Duodenal mucosa (tissue), 2 donors: ENCODE data around the gene GMDS.

ENCODE experiments used
- H3K27ac ChIP-seq: one replicate; pipeline ENCODE4 v1.7.0; 2013; ENCODE audit warnings: low read depth, low read length
- H3K27me3 ChIP-seq, 2 donors: one replicate each; pipeline ENCODE4 v1.7.0; 2013; ENCODE audit warnings: low read length in 2 of 2, control low read depth in 1 of 2; ENCODE audit not compliant: insufficient read depth in 2 of 2, control insufficient read depth in 1 of 2
- H3K36me3 ChIP-seq, 2 donors: one replicate each; pipeline ENCODE4 v1.7.0; 2013; ENCODE audit warnings: low read length in 2 of 2, control low read depth in 1 of 2; ENCODE audit not compliant: insufficient read depth in 2 of 2, control insufficient read depth in 1 of 2
- H3K4me1 ChIP-seq, 2 donors: one replicate each; pipeline ENCODE4 v1.7.0; 2013; ENCODE audit warnings: low read length in 2 of 2, control low read depth in 1 of 2; ENCODE audit not compliant: insufficient read depth in 2 of 2, control insufficient read depth in 1 of 2
- H3K4me3 ChIP-seq, 2 donors: one replicate each; pipeline ENCODE4 v1.7.0; 2013; ENCODE audit warnings: low read length in 2 of 2, low read depth in 1 of 2
- H3K9ac ChIP-seq, 2 donors: one replicate each; pipeline ENCODE4 v1.7.0; 2013; ENCODE audit warnings: low read length in 2 of 2, low read depth in 1 of 2
- H3K9me3 ChIP-seq, 2 donors: one replicate each; pipeline ENCODE4 v1.7.0; 2013; ENCODE audit warnings: low read length in 2 of 2, control low read depth in 1 of 2; ENCODE audit not compliant: control insufficient read depth in 1 of 2

GMDS gene

DNA sequence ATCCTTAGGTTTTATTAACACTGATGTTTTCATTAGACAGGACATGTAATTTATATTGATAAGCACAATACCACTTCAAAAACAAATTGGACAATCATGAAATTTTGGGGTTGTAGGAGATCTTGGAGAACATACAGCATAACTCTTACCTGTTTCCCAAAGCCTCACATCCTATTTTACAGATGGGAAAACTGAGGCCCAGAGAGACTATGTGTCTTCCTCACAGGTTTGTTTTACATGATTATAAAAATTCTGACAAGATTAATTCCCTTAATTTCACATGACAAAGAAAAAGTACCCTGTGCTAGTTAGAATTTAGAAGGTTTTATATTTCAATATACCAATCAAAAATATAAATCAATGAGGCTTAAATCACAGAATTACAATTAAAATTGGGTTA is 145.5 kb downstream of the GMDS start:
- H3K36me3 ChIP-seq: peaks cover 0 to 4% of the 10 kb centered on the region in 2 donors
- no peak overlapping the region for H3K27ac ChIP-seq
- H3K9ac ChIP-seq: no peak overlapping the region
- no peak overlapping the region for H3K4me3 ChIP-seq
- H3K4me1 ChIP-seq: peaks cover 3 to 9% of the 10 kb centered on the region in 2 donors
- no peaks in the 10 kb centered on the region for H3K9me3 ChIP-seq
- no peaks in the 10 kb centered on the region for H3K27me3 ChIP-seq

DNA sequence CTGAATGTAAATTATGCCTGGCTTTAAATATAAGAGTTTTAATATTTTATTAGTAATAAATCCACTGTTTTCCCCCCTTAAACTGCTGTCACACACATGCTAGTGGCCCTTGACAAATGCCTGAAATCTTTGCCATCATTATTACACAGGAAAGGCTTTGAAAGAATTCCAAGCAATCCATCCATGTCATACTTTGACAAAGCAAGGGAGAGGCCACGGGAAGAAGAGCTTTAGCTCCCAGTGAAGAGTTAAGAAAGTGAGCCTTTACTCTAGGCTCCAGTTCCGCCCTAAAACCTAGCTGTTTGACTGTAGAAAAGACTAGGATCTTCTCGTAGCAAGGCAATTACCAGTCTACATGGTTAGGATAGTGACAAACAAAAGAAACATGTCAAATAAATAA is 147.9 kb downstream of the GMDS start:
- Histone ChIP-seq H3K9ac (no peak overlapping the region), H3K36me3 (no peaks in the 10 kb centered on the region), H3K4me1 (no peaks in the 10 kb centered on the region), H3K27me3 (no peaks in the 10 kb centered on the region), H3K9me3 (no peaks in the 10 kb centered on the region), H3K27ac (no peak overlapping the region), H3K4me3 (no peak overlapping the region)

DNA sequence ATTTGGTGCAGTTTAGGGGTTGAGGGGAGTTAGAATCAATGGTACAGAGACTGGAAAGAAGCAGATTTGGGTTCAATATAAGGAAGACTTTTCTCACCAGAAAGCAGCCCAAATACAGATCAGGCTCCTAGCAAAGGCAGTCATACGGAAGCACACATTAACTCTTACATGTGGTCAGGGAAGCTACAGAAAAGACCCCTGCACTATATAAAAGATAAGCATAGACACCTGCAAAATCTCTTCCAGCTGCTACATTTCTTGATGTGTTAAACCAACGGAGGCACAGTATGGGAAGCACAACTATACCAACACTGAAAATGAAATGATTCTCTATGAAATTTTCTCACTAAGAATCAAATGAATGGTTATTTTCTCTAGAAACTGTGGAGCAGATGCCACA is 150.8 kb downstream of the GMDS start:
- H3K4me1 ChIP-seq: no peaks in the 10 kb centered on the region
- H3K4me3 ChIP-seq: no peak overlapping the region
- H3K36me3 ChIP-seq: no peaks in the 10 kb centered on the region
- H3K27me3 ChIP-seq: no peaks in the 10 kb centered on the region
- no peak overlapping the region for H3K9ac ChIP-seq
- H3K9me3 ChIP-seq: no peaks in the 10 kb centered on the region
- H3K27ac ChIP-seq: no peak overlapping the region

DNA sequence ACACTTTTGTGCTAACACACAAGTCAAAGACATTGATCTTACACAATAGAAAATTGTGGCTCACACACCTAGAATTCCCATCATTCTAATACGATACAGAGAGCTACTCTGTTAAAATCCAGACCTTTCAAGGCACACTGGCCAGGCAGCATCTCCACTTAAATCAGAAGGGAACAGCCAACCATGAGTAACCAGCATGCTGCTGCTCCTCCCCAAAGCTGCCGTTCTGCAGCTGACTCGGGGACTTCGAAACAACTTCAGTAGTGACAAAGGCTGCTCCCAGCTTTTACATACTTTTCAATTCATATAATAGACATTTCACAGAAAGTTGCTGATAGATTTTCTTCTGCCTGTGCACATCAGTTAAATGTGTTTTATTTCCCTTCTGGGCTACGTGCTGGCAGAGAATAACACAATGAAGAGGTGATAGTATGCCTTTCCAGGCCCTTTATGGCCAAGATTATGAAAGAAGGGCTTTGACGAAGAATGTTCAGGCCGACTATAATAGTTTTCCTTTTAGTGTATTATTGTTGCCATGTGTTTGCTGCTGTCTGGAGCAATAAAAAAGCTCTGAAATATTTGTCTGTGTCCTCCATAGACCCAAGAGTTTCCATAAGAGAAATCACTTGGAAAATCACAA is 159.0 kb downstream of the GMDS start:
- no peaks in the 10 kb centered on the region for H3K9me3 ChIP-seq
- no peak overlapping the region for H3K9ac ChIP-seq
- H3K27me3 ChIP-seq: no peaks in the 10 kb centered on the region
- H3K4me1 ChIP-seq: no peaks in the 10 kb centered on the region
- no peaks in the 10 kb centered on the region for H3K36me3 ChIP-seq
- no peak overlapping the region for H3K27ac ChIP-seq
- no peak overlapping the region for H3K4me3 ChIP-seq

DNA sequence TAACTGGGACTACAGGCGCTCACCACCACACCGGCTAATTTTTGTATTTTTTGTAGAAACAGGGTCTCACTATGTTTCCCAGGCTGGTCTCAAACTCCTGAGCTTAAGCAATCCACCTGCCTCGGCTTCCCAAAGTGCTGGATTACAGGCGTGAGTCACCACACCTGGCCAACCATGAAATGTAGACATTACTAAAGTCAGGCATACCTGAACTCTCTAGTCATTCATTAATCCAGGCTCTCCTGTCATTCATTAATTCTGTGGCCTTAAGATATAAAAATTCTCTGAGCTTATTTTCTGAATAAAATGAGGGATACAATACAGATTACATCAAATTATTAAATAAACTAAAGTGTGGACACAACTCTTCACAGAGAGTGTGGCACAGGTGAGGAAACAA is 159.7 kb downstream of the GMDS start:
- Histone ChIP-seq H3K4me1 (no peaks in the 10 kb centered on the region), H3K27ac (no peak overlapping the region), H3K27me3 (no peaks in the 10 kb centered on the region), H3K9me3 (no peaks in the 10 kb centered on the region), H3K36me3 (peaks cover under 1% of the 10 kb centered on the region in 2 donors), H3K4me3 (no peak overlapping the region), H3K9ac (no peak overlapping the region)

DNA sequence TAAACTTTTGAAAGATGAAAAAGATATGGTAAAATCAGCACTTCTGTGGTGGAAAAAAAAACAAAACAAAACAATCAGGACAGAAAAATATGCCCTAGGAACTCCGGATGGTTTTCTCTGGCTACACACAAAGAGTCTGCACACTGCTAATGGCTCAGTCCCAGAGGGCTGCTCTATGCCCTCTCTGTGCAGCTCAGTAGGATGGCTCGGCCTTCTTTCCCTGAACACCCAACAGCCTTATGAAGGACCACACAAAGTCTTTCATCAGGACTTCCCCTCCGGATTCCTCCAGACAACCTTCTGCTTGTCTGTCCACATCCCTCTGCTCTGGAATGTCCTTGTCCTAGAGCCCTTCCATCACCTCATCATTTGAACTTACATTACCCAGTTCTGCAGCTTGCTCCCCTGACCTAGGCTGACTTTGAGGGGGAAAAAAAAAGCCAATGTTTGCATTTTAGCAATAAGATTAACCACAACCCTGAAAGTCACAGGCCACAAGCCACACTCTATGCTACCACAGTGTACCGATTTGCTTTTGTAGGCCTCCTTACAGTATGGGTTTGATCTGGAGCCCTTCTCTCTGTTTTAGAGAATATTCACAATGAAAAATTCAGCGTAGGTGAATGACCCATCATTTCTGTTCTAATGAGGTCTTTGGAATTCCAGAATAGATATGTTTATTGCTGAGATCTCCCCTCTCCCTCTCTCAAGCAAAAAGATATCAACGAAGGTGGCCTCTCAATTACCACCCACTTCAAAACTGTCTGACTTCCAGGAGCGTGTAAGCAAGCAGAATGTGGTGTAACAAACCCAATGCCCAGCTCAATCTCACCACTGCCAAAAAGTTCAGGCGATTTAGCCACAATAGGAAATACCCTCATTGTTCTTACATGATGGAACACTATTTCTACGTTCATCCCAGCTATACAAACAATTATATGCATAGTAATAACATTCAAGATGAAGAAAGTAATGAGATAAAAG is 164.0 kb downstream of the GMDS start:
- Histone ChIP-seq H3K9me3 (no peaks in the 10 kb centered on the region), H3K36me3 (peaks cover 5 to 6% of the 10 kb centered on the region in 2 donors), H3K4me1 (no peaks in the 10 kb centered on the region), H3K4me3 (no peak overlapping the region), H3K27ac (no peak overlapping the region), H3K27me3 (no peaks in the 10 kb centered on the region), H3K9ac (no peak overlapping the region)

DNA sequence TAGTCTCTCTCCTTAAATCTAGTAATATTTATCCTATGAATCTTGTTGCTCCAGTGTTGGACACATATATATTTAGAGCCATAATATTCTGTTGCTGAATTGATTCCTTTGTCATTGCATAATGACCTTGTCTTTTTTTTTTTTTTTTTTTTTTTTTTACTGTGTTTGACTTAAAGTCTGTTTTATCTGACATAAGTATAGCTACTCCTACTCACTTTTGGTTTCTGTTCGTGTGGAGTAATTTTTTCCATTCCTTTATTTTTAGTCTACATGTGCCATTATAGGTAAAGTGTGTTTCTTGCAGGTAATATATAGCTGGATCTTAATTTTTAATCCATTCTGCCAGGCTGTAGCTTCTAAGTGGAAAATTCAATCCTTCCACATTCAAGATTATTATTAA is 166.5 kb downstream of the GMDS start:
- Histone ChIP-seq H3K36me3 (peaks cover 5 to 6% of the 10 kb centered on the region in 2 donors), H3K9ac (no peak overlapping the region), H3K27ac (no peak overlapping the region), H3K27me3 (no peaks in the 10 kb centered on the region), H3K4me3 (no peak overlapping the region), H3K4me1 (no peaks in the 10 kb centered on the region), H3K9me3 (no peaks in the 10 kb centered on the region)

DNA sequence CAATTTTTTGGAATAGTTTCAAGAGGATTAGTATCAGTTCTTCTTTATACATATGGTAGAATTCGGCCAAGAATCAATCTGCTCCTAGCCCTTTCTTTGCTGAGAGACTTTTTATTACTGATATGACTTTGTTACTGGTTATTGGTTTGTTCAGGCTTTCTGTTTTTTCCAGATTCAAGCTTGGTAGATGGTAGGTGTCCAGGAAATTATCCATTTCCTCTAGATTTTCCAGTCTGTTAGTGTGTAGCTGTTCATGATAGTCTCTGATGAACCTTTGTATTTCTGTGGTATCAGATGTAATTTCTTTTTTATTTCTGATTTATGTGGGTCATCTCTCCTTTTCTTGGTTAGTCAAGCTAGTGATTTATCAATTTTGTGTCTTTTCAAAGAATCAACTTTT is 167.6 kb downstream of the GMDS start:
- H3K9me3 ChIP-seq: no peaks in the 10 kb centered on the region
- H3K4me1 ChIP-seq: no peaks in the 10 kb centered on the region
- H3K4me3 ChIP-seq: no peak overlapping the region
- peaks cover 5 to 6% of the 10 kb centered on the region in 2 donors for H3K36me3 ChIP-seq
- no peak overlapping the region for H3K9ac ChIP-seq
- H3K27me3 ChIP-seq: no peaks in the 10 kb centered on the region
- no peak overlapping the region for H3K27ac ChIP-seq

DNA sequence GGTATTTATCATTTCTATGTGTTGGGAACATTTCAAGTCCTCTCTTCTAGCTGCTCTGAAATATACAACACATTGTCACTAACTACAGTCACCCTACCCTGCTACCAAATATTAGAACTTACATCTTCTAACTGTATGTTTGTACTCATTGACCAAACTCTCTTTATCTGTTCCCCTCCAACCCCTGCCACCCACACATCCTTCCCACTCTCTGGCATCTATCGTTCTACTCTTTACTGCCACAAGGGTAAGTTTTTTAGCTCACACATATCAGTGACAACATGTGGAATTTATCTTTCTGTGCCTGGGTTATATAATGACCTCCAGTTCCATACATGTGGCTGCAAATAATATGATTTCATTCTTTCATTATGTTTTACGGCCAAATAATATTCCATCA is 171.9 kb downstream of the GMDS start:
- no peak overlapping the region for H3K9ac ChIP-seq
- no peaks in the 10 kb centered on the region for H3K27me3 ChIP-seq
- H3K4me3 ChIP-seq: no peak overlapping the region
- no peaks in the 10 kb centered on the region for H3K4me1 ChIP-seq
- H3K36me3 ChIP-seq: no peaks in the 10 kb centered on the region
- peaks cover 0 to 4% of the 10 kb centered on the region in 2 donors for H3K9me3 ChIP-seq
- no peak overlapping the region for H3K27ac ChIP-seq

DNA sequence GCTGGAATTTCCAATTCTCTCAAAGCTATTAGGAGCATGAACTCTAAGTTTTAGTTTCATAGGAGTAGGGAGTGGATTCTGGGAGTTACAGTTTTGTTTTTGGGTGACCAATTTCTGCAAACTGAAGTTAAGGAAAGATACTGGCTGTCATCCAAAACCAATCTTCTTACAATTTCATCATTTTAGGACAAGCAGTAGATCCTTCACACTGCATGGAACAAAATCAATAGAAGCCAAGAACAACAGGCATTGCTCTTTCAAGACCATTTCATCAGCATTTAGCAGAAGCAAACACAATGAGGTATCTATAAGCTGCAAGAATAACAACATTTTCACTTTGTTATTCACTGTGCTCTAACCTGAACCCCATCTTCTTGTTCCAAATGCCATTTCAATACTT is 173.0 kb downstream of the GMDS start:
- no peaks in the 10 kb centered on the region for H3K27me3 ChIP-seq
- no peak overlapping the region for H3K27ac ChIP-seq
- no peak overlapping the region for H3K4me3 ChIP-seq
- H3K9ac ChIP-seq: no peak overlapping the region
- no peaks in the 10 kb centered on the region for H3K36me3 ChIP-seq
- no peaks in the 10 kb centered on the region for H3K4me1 ChIP-seq
- peaks cover 0 to 4% of the 10 kb centered on the region in 2 donors for H3K9me3 ChIP-seq
